HUES64 (cell line): ENCODE measurements around the gene SH3RF3.

Experiments used
- H3K27ac ChIP-seq: 2 replicates; pipeline ENCODE4 v1.7.0; 2013; ENCODE audit warnings: low read depth, low read length, inconsistent platforms
- H3K27me3 ChIP-seq: 2 replicates; pipeline ENCODE4 v1.6.1; 2013; ENCODE audit warnings: mild to moderate bottlenecking, low read length; ENCODE audit not compliant: insufficient read depth
- H3K36me3 ChIP-seq: 2 replicates; pipeline ENCODE4 v1.6.1; 2013; ENCODE audit warnings: mild to moderate bottlenecking, low read length; ENCODE audit not compliant: insufficient read depth
- H3K4me1 ChIP-seq: 2 replicates; pipeline ENCODE4 v1.6.1; 2013; ENCODE audit warnings: mild to moderate bottlenecking, low read length, moderate library complexity; ENCODE audit not compliant: insufficient read depth
- H3K4me3 ChIP-seq: 2 replicates; pipeline ENCODE4 v1.5.1; 2013; ENCODE audit warnings: mild to moderate bottlenecking, low read length, moderate library complexity
- H3K9ac ChIP-seq: 2 replicates; pipeline ENCODE4 v1.6.1; 2013; ENCODE audit warnings: mild to moderate bottlenecking, low read depth, low read length
- H3K9me3 ChIP-seq: 2 replicates; pipeline ENCODE4 v1.6.1; 2013; ENCODE audit warnings: low read depth, low read length; ENCODE audit not compliant: insufficient read depth
- WGBS: fragments of 150-250, 120-280 bp; methylation state at CpG from one replicate; pipeline ENCODE4 v1.1.7; 2013; ENCODE audit warnings: missing lambda C conversion rate; 5-methylcytosine and 5-hydroxymethylcytosine counted together

SH3RF3 gene

DNA sequence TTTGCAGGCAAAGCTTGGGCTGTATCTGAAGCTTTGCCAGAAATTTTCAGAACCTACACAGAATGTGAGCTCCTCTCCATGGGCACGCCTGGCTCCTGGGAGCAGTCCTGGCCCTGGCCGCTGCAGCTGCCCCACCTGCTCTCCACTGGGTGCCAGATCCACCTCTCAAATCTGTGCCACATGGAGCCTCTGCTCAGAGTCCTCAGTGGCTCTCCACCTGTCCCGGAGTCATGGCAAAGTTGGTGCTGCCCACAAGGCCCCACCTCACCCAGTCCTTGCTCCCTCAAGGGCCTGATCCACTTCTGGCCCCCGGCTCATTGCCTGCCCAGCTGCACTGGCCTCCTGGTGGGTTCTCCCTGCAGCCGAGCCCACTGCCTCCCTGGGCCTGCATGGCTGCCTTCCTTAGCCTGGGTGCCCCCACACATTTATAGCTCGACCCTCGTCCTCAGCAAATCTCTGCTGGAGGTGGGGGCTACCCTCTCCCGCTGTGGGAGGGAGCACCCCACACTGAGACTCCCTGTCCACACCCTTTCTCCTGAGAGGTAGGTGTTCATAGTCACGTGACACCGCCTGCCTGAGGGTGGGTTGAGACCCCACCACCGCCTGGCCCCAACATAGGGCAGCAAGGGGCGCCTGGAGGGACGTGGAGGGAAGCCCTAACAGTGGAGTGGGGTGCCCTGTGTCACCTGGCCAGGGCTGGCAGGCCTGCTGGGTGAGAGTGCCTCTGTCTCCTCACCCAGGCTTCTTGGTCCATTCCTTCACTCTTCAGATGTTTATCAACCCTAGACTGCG lies 224.1 kb downstream of the SH3RF3 start:
- Histone ChIP-seq H3K36me3 (no peaks in the 10 kb centered on the region), H3K27me3 (no peaks in the 10 kb centered on the region), H3K27ac (no peak overlapping the region), H3K9me3 (no peaks in the 10 kb centered on the region), H3K4me1 (peaks cover 3% of the 10 kb centered on the region; the same call in 1 of the 2 replicates), H3K9ac (no peak overlapping the region), H3K4me3 (no peak overlapping the region)
- WGBS, result 90% methylated on average over 14 of the region's 14 CpGs

DNA sequence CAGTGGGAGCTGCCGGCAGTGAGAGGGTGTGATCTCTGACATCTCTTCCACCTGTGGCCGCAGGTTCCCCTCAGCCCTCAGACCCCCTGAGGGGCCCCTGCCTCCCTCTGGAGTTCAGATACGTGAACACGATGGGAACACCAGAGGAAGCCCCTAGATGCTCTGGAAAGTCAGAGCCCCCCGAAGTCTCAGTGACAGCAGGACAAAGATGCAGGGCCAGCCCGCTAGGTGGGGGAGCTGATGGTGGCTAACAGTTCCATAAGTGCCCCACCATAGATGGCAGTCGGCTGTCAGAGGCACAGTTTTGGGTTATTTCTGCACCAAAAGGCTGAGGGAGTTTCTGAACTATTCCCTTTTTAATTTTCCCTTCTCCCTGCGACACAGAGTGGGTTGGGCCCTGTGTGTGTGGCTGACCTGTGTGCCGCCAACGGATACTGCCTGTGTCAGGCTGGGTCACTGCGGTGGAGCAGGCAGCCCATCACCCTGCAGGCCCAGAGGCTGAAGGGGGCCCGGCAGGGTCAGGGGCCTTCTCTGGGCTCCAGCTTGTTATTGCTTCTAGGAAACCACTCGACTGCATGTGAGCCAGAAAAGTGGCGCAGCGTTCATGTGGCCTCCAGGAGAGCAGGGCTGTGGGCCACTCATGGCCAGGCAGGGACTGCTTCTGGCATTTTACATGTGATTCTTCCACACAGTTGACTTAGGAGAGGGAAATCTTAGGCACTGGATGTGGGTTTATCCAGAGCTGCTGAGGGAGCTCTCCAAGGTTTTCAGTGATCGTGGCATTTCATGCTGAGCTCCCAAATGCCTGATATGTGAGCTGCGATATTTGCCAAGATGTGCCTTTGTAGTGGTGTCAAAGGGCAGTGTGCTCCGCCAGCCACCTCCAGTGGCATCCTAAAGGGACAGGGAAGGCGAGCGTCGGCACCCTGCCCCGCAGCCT lies 225.1 kb downstream of the SH3RF3 start:
- Histone ChIP-seq H3K36me3 (no peaks in the 10 kb centered on the region), H3K27me3 (no peaks in the 10 kb centered on the region), H3K9me3 (peaks cover 5% of the 10 kb centered on the region; the same call in 1 of the 2 replicates), H3K4me1 (peaks cover 3% of the 10 kb centered on the region; the same call in 1 of the 2 replicates), H3K9ac (no peak overlapping the region), H3K4me3 (no peak overlapping the region), H3K27ac (no peak overlapping the region)
- whole genome bisulfite sequencing, result 93% methylated on average over 22 of the region's 22 CpGs

DNA sequence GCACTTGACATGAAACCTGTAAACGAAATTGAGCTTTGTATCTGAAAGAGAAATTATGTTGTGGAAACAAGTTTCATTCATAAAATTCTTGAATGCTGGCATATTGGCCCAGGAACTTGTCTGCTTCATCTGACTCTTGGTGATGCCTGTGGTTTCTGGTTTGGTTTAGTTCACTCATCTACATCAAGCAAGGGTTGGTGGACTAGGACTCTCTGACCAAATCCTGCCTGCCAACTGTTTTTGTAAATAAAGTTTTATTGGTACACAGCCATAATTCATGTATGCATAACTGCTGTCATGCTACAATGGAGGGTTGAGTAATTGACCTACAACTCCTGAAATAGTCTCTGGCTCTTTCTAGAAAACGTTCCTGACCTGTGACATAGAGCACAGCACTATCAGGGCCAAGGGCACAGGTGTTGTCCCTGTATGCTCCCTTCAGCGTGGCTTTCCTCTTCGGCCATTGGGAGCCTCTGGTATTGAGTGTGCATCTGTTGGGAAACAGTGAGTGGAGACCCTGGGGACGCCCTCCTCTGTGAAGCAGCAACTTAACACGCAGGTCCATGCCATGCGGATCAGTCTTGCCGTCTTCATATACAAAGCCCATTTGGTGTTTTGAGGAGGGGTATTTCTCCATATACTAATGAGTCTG lies 226.3 kb downstream of the SH3RF3 start:
- H3K9ac ChIP-seq, result no peak overlapping the region
- H3K9me3 ChIP-seq, result peaks cover 5% of the 10 kb centered on the region; the same call in 1 of the 2 replicates
- H3K27me3 ChIP-seq, result no peaks in the 10 kb centered on the region
- H3K4me3 ChIP-seq, result no peak overlapping the region
- no peaks in the 10 kb centered on the region for H3K4me1 ChIP-seq
- WGBS, result 93% methylated on average over 8 of the region's 8 CpGs
- H3K36me3 ChIP-seq, result no peaks in the 10 kb centered on the region
- H3K27ac ChIP-seq, result no peak overlapping the region

DNA sequence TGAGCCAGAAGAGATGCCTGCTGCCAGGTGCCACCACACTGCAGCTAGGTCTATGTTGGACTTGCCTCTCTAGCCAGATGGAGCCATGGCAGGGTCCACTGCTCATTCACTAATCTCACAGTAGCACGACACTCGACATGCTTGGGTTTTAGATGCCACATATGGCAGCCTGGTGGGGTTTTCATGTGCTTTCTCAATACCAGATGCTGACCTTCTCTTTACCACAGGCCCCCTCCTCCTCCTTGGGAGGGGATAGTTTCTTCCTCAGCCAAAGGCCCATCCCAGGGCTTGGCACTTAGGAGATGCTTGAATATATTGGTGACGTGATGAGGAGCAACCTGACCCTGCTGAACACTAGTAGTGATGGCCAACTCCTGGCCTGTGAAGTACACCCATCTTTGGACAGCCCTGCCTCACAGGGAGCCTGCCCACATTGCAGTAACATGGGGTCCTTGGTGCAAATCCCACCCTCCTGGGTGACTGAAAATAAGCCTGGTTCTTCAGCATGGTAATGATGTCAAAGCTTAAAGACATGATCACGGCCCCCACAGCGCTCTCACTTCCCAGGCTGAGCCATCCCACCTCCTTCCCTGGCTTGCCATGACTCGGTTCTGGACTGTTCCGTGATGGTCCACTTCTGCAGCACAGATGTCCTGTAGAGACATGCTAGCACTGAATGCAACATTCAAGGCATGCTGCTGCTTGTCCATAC lies 227.5 kb downstream of the SH3RF3 start:
- Histone ChIP-seq H3K9me3 (peaks cover 5% of the 10 kb centered on the region; the same call in 1 of the 2 replicates), H3K36me3 (no peaks in the 10 kb centered on the region), H3K4me1 (no peaks in the 10 kb centered on the region), H3K27ac (no peak overlapping the region), H3K27me3 (no peaks in the 10 kb centered on the region), H3K4me3 (no peak overlapping the region), H3K9ac (no peak overlapping the region)
- 95% methylated on average over 7 of the region's 7 CpGs for WGBS

DNA sequence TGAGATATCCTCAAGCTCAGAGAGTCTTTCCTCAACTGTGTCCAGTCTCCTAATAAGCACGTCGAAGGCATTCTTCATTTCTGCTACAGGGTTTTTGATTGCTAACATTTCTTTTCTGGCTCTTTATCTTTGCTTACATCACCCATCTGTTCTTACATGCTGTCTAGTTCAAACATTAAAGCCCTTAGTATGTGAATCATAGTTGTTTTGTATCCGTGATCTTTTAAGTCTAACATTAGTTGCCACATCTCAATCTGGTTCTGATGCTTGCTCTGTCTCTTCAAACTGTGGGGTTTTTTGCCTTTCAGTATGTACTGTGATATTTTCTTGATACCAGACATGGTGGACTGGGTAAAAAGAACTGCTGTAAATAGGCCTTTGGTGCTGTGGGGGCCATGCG lies 235.2 kb downstream of the SH3RF3 start:
- Histone ChIP-seq H3K9me3 (no peaks in the 10 kb centered on the region), H3K4me1 (no peaks in the 10 kb centered on the region), H3K27me3 (no peaks in the 10 kb centered on the region), H3K4me3 (no peak overlapping the region), H3K36me3 (no peaks in the 10 kb centered on the region), H3K27ac (no peak overlapping the region), H3K9ac (no peak overlapping the region)
- WGBS, result 92% methylated on average over 4 of the region's 4 CpGs

DNA sequence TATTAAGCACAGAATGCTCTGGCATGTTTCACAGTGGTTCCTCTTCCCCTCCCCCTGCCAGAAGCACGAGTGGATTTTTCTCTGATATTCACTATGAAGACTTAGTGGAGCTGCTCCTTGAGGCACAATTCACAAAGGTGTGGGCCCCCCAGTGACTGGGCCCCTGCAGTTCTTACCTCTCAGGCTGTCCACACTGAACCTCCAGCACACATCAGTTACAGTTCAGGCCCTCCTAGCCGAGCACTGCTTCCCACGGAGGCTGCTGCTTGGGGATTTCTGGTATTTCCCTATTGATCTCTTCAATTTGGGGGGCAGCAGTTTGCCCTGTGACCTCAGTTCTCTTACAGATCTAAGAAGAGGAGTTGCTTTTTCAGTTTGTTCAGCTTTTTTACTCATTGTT lies 236.1 kb downstream of the SH3RF3 start:
- H3K27me3 ChIP-seq, result no peaks in the 10 kb centered on the region
- H3K4me3 ChIP-seq, result no peak overlapping the region
- H3K27ac ChIP-seq, result no peak overlapping the region
- 87% methylated on average over 3 of the region's 3 CpGs for WGBS
- no peaks in the 10 kb centered on the region for H3K9me3 ChIP-seq
- H3K9ac ChIP-seq, result no peak overlapping the region
- no peaks in the 10 kb centered on the region for H3K36me3 ChIP-seq
- no peaks in the 10 kb centered on the region for H3K4me1 ChIP-seq

DNA sequence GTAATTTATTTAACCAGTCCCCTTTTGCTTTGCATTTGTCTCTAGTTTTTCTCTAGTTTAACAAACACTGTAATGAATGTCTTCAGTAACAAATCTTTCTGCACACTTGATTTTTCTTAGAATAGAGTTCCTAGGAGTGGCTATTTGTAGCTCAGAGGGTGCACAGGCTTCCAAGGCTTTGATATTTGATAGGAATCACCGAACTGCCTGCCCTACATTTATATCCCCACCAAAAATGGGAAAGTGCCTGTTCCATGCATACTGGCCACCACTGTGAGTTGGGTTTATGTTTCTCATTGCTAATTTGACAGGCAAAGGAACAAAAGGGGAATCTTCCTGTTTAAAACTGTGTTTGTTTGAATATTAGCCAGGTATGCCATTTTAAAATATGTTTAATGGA lies 238.7 kb downstream of the SH3RF3 start:
- WGBS, result 100% methylated on average over 1 of the region's 1 CpG
- no peaks in the 10 kb centered on the region for H3K9me3 ChIP-seq
- H3K36me3 ChIP-seq, result no peaks in the 10 kb centered on the region
- H3K4me1 ChIP-seq, result no peaks in the 10 kb centered on the region
- H3K4me3 ChIP-seq, result no peak overlapping the region
- no peak overlapping the region for H3K27ac ChIP-seq
- H3K9ac ChIP-seq, result no peak overlapping the region
- no peaks in the 10 kb centered on the region for H3K27me3 ChIP-seq

DNA sequence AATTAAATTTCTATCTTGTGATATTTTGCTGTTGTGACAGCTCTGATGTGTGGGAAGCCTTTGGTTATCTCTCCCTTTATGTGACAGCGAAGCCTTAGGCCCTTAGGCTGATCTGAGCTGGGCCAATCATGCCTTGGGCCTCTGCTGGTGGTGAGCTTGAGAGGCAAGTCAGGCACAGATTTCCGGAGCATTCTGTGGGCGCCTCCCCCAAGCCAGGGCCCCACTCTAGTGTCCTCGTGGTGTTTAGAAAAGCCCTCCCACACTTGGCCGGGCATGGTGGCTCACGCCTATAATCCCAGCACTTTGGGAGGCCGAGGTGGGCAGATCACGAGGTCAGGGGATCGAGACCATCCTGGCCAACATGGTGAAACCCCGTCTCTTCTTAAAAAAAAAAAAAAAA lies 239.8 kb downstream of the SH3RF3 start:
- no peaks in the 10 kb centered on the region for H3K36me3 ChIP-seq
- WGBS, result 88% methylated on average over 10 of the region's 10 CpGs
- H3K9ac ChIP-seq, result no peak overlapping the region
- H3K9me3 ChIP-seq, result no peaks in the 10 kb centered on the region
- H3K4me3 ChIP-seq, result no peak overlapping the region
- no peaks in the 10 kb centered on the region for H3K27me3 ChIP-seq
- H3K27ac ChIP-seq, result no peak overlapping the region
- H3K4me1 ChIP-seq, result no peaks in the 10 kb centered on the region

DNA sequence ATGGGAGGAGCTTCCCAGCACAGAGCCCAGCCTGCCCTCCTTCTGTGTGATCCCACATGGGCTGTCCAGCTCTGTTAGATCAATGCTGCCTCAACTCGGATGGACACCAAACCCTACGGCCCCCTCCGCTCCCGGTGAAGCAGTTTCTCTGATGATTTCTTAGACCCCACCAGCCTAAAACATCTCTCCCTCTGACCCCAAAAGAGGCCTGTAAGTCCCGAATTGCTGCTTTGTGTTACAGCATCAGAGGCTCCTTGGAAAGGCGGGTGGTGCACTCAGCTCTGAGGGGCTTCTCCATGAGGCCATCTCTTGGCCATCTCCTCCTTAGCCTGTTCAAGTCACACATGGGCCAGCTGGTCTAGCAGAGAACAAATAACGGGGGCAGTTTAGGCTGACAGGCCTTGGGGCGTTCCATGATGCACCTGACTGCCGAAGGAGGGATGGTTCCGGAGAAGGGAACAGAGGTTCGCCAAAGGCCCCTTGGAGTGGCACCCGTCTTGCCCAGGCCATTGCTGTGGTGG lies 240.7 kb downstream of the SH3RF3 start:
- Histone ChIP-seq H3K9me3 (no peaks in the 10 kb centered on the region), H3K27me3 (no peaks in the 10 kb centered on the region), H3K27ac (no peak overlapping the region), H3K4me1 (no peaks in the 10 kb centered on the region), H3K9ac (no peak overlapping the region), H3K4me3 (no peak overlapping the region), H3K36me3 (no peaks in the 10 kb centered on the region)
- WGBS, result 94% methylated on average over 12 of the region's 12 CpGs

DNA sequence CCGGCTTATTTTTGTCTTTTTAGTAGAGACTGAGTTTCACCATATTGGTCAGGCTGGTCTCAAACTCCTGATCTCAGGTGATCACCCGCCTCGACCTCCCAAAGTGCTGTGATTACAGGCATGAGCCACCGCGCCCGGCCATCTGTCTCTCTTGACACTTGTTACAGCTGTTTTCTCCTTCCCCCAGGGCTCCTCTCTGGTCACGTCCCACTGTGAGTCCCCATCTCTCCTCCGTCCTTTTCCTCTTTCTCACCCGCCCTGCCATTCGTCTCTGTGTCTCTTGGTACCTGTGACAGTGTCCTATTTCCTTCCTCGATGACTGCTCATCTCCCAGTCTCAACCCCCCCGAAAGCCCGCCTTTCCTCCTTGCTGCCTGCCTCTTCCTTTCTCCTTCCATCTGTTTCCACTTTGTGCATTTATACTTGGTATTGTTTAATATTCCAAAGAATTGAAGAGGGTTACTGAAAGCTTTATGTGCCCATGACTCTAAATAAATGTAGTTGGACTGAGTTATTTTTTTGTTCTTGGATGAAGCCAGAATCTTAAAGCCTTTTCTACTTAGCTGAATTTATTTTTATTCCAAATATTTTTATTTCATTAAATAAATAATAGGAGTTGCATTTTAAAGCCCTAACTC lies 241.5 kb downstream of the SH3RF3 start:
- no peaks in the 10 kb centered on the region for H3K4me1 ChIP-seq
- 87% methylated on average over 13 of the region's 13 CpGs for WGBS
- H3K9me3 ChIP-seq, result no peaks in the 10 kb centered on the region
- no peak overlapping the region for H3K9ac ChIP-seq
- no peaks in the 10 kb centered on the region for H3K36me3 ChIP-seq
- no peak overlapping the region for H3K4me3 ChIP-seq
- no peak overlapping the region for H3K27ac ChIP-seq
- H3K27me3 ChIP-seq, result no peaks in the 10 kb centered on the region
